Neural progenitor cell (in vitro differentiated cells): ENCODE data around the gene S100B. TPM values are rescaled to one million over a fixed set of nuclear protein-coding genes. Genes with fewer than 3 reads are reported as not detected.

Experiments
- DNase-seq: peaks from one replicate; pipeline ENCODE4 v3.0.0-alpha.2; 2016; ENCODE audit warnings: low spot score
- H2AFZ ChIP-seq: fragments of 200-600 bp; sonication (generic); replicated peaks from 2 replicates; pipeline ENCODE4 v1.6.1; 2016; ENCODE audit warnings: antibody characterized with exemption
- H3F3A ChIP-seq: fragments of 200-600 bp; sonication (generic); 2 replicates; pipeline ENCODE4 v1.6.1; 2016; ENCODE audit warnings: antibody characterized with exemption, low read depth
- H3K27ac ChIP-seq: fragments of 200-600 bp; sonication (generic); 2 replicates; pipeline ENCODE4 v1.5.1; 2016; ENCODE audit warnings: mild to moderate bottlenecking
- H3K27me3 ChIP-seq: fragments of 200-600 bp; sonication (generic); 2 replicates; pipeline ENCODE4 v1.6.1; 2016; ENCODE audit warnings: mild to moderate bottlenecking, moderate library complexity
- H3K36me3 ChIP-seq: fragments of 200-600 bp; sonication (generic); 2 replicates; pipeline ENCODE4 v1.5.1; 2016
- H3K4me1 ChIP-seq: fragments of 200-600 bp; sonication (generic); 2 replicates; pipeline ENCODE4 v1.6.1; 2016; ENCODE audit warnings: mixed run types
- H3K4me2 ChIP-seq: fragments of 200-600 bp; sonication (generic); 2 replicates; pipeline ENCODE4 v1.6.1; 2016
- H3K4me3 ChIP-seq: fragments of 200-600 bp; sonication (generic); 2 replicates; pipeline ENCODE4 v1.5.1; 2016
- H3K79me2 ChIP-seq: fragments of 200-600 bp; sonication (generic); 2 replicates; pipeline ENCODE4 v1.6.1; 2016; ENCODE audit warnings: low read depth
- H3K9ac ChIP-seq: fragments of 200-600 bp; sonication (generic); 2 replicates; pipeline ENCODE4 v1.6.1; 2016
- H3K9me3 ChIP-seq: fragments of 200-600 bp; sonication (generic); 2 replicates; pipeline ENCODE4 v1.5.1; 2016; ENCODE audit warnings: low read depth
- H4K20me1 ChIP-seq: fragments of 200-600 bp; sonication (generic); 2 replicates; pipeline ENCODE4 v1.6.1; 2016; ENCODE audit warnings: low read depth
- H3K27ac Mint-ChIP-seq: 3 replicates; pipeline ENCODE4 v1.8.0; 2021; ENCODE audit warnings: mixed read lengths
- H3K27me3 Mint-ChIP-seq: 2 replicates; pipeline ENCODE4 v1.8.0; 2022; ENCODE audit warnings: low read depth, mild to moderate bottlenecking, inconsistent platforms, moderate library complexity, mixed read lengths; ENCODE audit not compliant: insufficient read depth
- H3K36me3 Mint-ChIP-seq: 3 replicates; pipeline ENCODE4 v1.8.0; 2021; ENCODE audit warnings: mixed read lengths
- H3K4me1 Mint-ChIP-seq: 3 replicates; pipeline ENCODE4 v1.8.0; 2021; ENCODE audit warnings: mixed read lengths
- H3K4me3 Mint-ChIP-seq: 3 replicates; pipeline ENCODE4 v1.8.0; 2021; ENCODE audit warnings: mild to moderate bottlenecking, moderate library complexity, mixed read lengths
- H3K9me3 Mint-ChIP-seq: 3 replicates; pipeline ENCODE4 v1.8.0; 2020; ENCODE audit warnings: mixed read lengths
- EZH2 ChIP-seq: fragments of 200-600 bp; sonication (generic); IDR thresholded peaks from 2 replicates; pipeline ENCODE4 v1.6.1; 2017; ENCODE audit warnings: antibody characterized with exemption, mild to moderate bottlenecking, moderate library complexity
- EZH2phosphoT487 ChIP-seq: fragments of 200-600 bp; sonication (generic); IDR thresholded peaks from 2 replicates; pipeline ENCODE4 v1.6.1; 2017; ENCODE audit warnings: antibody characterized with exemption
- total RNA-seq: library from RNA; depleted of rRNA; stranded (reverse); fragments of >200 nt; gene quantifications from 2 replicates; pipeline ENCODE4 v1.2.3, GENCODE V29; 2015; ENCODE audit warnings: low replicate concordance
- TF ChIP-seq, protein P1 (sequence below): fragments of 200-600 bp; sonication (generic); IDR thresholded peaks from 2 replicates; pipeline ENCODE4 v1.5.1; 2017; ENCODE audit warnings: antibody characterized with exemption, mild to moderate bottlenecking

S100B gene
- total RNA-seq, 1 donor from 2014 or later, result 0.60 TPM

DNA sequence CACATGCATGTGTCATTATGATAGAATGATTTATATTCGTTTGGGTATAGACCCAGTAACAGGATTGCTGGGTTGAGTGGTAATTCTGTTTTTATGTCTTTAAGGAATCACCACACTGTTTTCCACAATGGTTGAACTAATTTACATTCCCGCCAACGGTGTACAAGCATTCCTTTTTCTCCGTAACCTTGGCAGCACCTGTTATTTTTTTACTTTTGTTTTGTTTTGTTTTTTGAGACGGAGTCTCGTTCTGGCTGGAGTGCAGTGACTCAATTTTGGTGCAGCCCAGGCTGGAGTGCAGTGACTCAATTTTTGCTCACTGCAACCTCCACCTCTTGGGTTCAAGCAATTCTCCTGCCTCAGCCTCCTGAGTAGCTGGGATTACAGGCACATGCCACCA is 8.5 kb upstream of the S100B start:
- no peak overlapping the region for H3K9ac ChIP-seq
- peaks cover 3% of the 10 kb centered on the region for H3K4me1 Mint-ChIP-seq
- no peak for DNase-seq
- peaks cover 7% of the 10 kb centered on the region for H3K27me3 Mint-ChIP-seq
- no peaks in the 10 kb centered on the region for H3K36me3 ChIP-seq
- H3K27me3 ChIP-seq, result no peaks in the 10 kb centered on the region
- no peak overlapping the region for H3K4me3 ChIP-seq
- H3K4me1 ChIP-seq, result no peaks in the 10 kb centered on the region
- H3K79me2 ChIP-seq, result no peaks in the 10 kb centered on the region
- peaks cover 52% of the 10 kb centered on the region for H3K9me3 Mint-ChIP-seq
- H3K27ac ChIP-seq, result no peak overlapping the region
- H3K9me3 ChIP-seq, result no peaks in the 10 kb centered on the region
- H3K36me3 Mint-ChIP-seq, result peaks cover 8% of the 10 kb centered on the region
- no peak overlapping the region for H3K4me2 ChIP-seq
- no peak overlapping the region for H3K27ac Mint-ChIP-seq
- TF ChIP-seq EZH2phosphoT487, result no peak
- TF ChIP-seq, protein P1, sequence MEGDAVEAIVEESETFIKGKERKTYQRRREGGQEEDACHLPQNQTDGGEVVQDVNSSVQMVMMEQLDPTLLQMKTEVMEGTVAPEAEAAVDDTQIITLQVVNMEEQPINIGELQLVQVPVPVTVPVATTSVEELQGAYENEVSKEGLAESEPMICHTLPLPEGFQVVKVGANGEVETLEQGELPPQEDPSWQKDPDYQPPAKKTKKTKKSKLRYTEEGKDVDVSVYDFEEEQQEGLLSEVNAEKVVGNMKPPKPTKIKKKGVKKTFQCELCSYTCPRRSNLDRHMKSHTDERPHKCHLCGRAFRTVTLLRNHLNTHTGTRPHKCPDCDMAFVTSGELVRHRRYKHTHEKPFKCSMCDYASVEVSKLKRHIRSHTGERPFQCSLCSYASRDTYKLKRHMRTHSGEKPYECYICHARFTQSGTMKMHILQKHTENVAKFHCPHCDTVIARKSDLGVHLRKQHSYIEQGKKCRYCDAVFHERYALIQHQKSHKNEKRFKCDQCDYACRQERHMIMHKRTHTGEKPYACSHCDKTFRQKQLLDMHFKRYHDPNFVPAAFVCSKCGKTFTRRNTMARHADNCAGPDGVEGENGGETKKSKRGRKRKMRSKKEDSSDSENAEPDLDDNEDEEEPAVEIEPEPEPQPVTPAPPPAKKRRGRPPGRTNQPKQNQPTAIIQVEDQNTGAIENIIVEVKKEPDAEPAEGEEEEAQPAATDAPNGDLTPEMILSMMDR, result no peak
- no peak for TF ChIP-seq EZH2
- no peak overlapping the region for H2AFZ ChIP-seq
- H3K4me3 Mint-ChIP-seq, result no peak overlapping the region
- no peaks in the 10 kb centered on the region for H4K20me1 ChIP-seq
- no peaks in the 10 kb centered on the region for H3F3A ChIP-seq

DNA sequence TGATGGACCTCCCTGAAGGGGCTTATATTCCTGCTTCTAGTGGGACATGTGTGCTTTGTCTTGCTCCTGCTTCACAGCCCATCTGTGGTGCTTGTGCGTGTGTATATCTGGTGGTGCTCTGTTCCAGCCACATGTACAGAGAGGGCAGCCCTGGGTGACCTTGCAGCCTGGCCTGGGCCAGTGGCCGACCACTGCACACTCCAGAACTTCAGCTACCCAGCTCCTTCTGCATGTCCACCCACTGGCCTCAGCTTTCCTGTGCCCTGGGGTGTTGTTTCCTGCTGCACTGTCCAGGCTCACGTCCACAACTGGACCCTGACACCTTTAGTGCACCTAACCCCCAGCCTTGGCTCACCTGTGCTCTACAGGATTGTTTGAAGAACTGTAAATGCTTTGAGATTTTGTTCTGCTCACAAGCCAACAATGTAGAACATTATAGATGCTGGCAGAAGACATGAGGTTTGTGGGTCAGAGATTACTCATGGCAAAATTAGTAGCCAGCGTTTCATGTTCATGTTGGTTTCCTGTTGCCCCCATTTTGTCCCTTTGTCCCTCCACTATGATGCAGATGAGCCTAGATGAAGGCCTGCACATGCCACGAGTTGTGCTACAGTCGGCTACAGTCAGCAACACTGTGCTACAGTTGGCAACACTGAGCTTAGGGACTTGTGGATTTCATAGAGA is 5.3 kb upstream of the S100B start:
- Histone ChIP-seq H3K79me2 (no peaks in the 10 kb centered on the region), H3K27ac (no peak overlapping the region), H4K20me1 (no peaks in the 10 kb centered on the region), H3K9ac (no peak overlapping the region), H3K27me3 (no peaks in the 10 kb centered on the region), H3F3A (no peaks in the 10 kb centered on the region), H3K36me3 (no peaks in the 10 kb centered on the region), H2AFZ (no peak overlapping the region), H3K4me1 (peaks cover 4% of the 10 kb centered on the region), H3K9me3 (no peaks in the 10 kb centered on the region), H3K4me2 (no peak overlapping the region), H3K4me3 (no peak overlapping the region)
- Mint-ChIP-seq H3K36me3 (peaks cover 4% of the 10 kb centered on the region), H3K4me3 (no peak overlapping the region), H3K4me1 (peaks cover 11% of the 10 kb centered on the region), H3K27ac (no peak overlapping the region), H3K27me3 (peaks cover 11% of the 10 kb centered on the region), H3K9me3 (peaks cover 47% of the 10 kb centered on the region)
- no peak for DNase-seq
- TF ChIP-seq EZH2phosphoT487, result no peak
- TF ChIP-seq EZH2, result no peak
- TF ChIP-seq, protein P1, result no peak

DNA sequence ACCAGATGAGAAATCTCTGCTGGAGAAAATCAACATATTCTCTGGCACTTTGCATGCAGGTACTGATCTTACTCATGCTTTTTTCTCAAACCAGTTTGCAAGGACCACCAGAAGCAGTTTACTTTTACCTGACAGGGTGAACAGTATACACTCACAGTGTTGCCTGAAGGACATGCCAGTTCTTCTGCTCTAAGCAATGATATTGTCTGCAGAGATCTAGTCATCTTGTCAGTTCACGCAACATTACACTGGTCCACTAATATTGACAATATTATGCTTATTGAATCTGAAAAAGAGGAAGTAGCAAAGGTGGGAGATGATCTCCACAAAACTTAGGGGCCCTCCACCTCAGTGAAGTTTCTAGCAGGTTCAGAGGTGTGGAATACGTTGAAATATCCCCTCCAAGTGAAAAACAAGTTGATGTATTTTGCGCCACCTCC is 3.8 kb upstream of the S100B start:
- H3K4me3 ChIP-seq, result no peak overlapping the region
- H3K27ac Mint-ChIP-seq, result no peak overlapping the region
- H3F3A ChIP-seq, result peaks cover 10% of the 10 kb centered on the region
- H3K9me3 ChIP-seq, result no peaks in the 10 kb centered on the region
- H2AFZ ChIP-seq, result no peak overlapping the region
- no peaks in the 10 kb centered on the region for H3K36me3 ChIP-seq
- no peak overlapping the region for H3K4me3 Mint-ChIP-seq
- no peaks in the 10 kb centered on the region for H3K27me3 ChIP-seq
- peaks cover 34% of the 10 kb centered on the region for H3K9me3 Mint-ChIP-seq
- no peaks in the 10 kb centered on the region for H4K20me1 ChIP-seq
- peaks cover 26% of the 10 kb centered on the region for H3K4me1 Mint-ChIP-seq
- no peak for DNase-seq
- peaks cover 10% of the 10 kb centered on the region for H3K27me3 Mint-ChIP-seq
- peaks cover 4% of the 10 kb centered on the region for H3K36me3 Mint-ChIP-seq
- no peaks in the 10 kb centered on the region for H3K79me2 ChIP-seq
- TF ChIP-seq, protein P1, result no peak
- TF ChIP-seq EZH2phosphoT487, result no peak
- TF ChIP-seq EZH2, result no peak
- peaks cover 14% of the 10 kb centered on the region for H3K4me1 ChIP-seq
- no peak overlapping the region for H3K27ac ChIP-seq
- no peak overlapping the region for H3K9ac ChIP-seq
- H3K4me2 ChIP-seq, result no peak overlapping the region
